ENCODE results near the gene OR6Y1.
A peak's percentile ranks its signal among the peaks of the same experiment; 100 is the strongest.

OR6Y1 gene

DNA sequence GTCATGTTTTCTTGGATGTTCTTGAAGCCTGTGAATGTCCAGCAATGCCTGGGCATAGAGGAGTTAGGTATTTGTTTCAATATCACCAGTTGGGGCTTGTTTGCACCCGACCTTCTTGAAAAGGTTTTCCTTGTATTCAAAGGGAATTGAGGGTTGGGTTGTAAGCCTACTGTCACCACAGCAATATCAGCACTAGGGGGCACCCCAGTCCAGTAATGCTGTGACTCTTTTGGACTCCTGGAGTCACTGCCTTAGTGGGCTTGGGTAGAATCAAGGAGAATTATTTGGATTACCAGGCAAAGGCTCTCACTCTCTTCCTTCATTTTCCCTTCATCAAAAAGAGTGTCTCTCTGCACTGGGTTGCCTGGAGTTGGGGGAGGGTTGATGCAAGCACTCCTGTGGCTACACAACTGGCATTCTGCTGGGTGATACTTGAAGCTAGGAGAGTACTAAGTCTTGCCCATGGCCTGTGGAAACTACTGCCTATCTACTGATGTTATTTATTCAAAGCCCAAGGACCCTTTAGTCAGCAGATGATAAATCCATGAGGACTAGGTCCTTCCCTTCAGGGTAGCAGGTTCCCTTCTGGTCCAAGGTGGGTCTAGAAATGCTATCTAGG is 47.7 kb downstream of the OR6Y1 start:
- DNase-seq (ENCODE audit: low read depth in 3 of 3), result peak; percentile 6 to 44 (median 25)

DNA sequence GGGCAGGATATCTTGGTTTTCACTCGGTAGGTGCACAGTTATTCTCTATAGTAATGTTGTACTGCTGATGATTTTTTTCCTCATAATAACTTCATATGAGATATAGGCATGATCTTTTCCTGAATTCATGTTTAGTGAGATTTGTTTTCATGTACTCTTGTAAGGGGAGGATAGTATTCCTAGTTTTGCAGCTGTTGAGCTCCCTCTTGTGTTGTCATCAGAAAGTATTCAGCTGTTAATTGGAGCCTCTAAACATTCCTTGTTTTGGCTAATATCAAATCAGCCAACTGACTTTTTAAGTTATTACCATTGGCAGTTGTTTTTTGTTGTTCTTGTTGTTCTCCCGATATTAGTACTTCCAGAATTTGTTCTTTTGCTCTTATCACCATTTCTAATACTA is 57.8 kb downstream of the OR6Y1 start:
- DNase-seq (ENCODE audit: low read depth in 3 of 3), result no peak

DNA sequence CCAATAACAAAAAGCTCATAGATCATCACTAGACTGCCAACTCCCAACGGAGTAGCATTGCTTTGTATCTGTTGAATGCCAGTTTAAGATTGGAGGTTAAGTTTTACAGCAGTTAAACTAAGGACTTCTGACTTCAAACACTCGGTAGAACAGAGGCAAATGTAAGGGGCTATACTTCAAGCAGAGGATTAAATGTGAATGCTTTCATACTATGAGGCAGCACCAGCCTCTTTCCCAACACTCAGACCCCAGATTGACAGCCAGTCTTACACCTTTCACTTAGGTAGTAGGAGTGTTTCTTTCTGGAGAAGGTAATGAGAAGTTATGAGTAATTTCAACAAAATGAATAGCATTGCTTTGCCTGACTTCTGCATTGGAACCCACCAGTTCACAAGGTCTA is 59.4 kb downstream of the OR6Y1 start:
- DNase-seq (ENCODE audit: low read depth in 3 of 3), result no peak
